Type B pancreatic cell (in vitro differentiated cells): Measurements from ENCODE around the gene CFAP47. TPM values are rescaled to one million over a fixed set of nuclear protein-coding genes. Genes with fewer than 3 reads are reported as not detected.

Experiments used
- DNase-seq: peaks from one replicate; pipeline ENCODE4 v3.0.0; 2021; ENCODE audit warnings: mixed read lengths; ENCODE audit not compliant: unreplicated experiment; ENCODE audit errors: extremely low spot score
- H3K27ac Mint-ChIP-seq: 2 replicates; pipeline ENCODE4 v1.8.0; 2021; ENCODE audit warnings: mild to moderate bottlenecking, mixed read lengths
- H3K27me3 Mint-ChIP-seq: 2 replicates; pipeline ENCODE4 v1.8.0; 2021; ENCODE audit warnings: mixed read lengths
- H3K36me3 Mint-ChIP-seq: 2 replicates; pipeline ENCODE4 v1.8.0; 2021; ENCODE audit warnings: mixed read lengths
- H3K4me1 Mint-ChIP-seq: one replicate; pipeline ENCODE4 v1.8.0; 2021; ENCODE audit warnings: mixed read lengths; ENCODE audit not compliant: unreplicated experiment
- H3K4me3 Mint-ChIP-seq: 2 replicates; pipeline ENCODE4 v1.8.0; 2021; ENCODE audit warnings: mild to moderate bottlenecking, mixed read lengths
- H3K9me3 Mint-ChIP-seq: 2 replicates; pipeline ENCODE4 v1.8.0; 2021; ENCODE audit warnings: mixed read lengths
- total RNA-seq: library from RNA; stranded (reverse); gene quantifications from 2 replicates; pipeline ENCODE4 v1.2.1, GENCODE V29; 2021; ENCODE audit warnings: low replicate concordance
- TF ChIP-seq, protein P1 (sequence below): fragments of 200-600 bp; sonication (generic); conservative IDR thresholded peaks from 2 replicates; pipeline ENCODE4 v1.5.0; 2021; ENCODE audit warnings: antibody characterized with exemption, mild to moderate bottlenecking

Gene CFAP47
- total RNA-seq, 1 donor from 2014 or later: 3.0 TPM

DNA sequence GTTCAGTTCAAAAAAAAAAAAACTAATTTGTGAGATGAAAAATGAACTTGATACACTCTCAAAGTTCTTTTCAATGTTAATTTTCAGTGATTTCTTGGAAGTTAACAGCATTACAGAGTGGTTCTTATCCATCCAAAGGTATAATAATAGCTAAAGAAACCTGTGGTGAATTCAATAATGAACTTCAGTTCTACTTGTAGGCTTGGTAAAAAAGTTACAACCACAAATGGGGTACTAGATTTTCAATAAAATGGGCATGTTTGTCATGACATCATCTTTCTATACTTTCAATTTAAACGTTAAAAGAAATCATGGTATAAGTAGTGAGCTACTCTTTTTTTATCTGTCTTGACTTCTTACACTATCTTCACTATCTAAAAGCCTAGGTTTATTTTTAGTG is 424.8 kb downstream of the CFAP47 start:
- TF ChIP-seq, protein P1, sequence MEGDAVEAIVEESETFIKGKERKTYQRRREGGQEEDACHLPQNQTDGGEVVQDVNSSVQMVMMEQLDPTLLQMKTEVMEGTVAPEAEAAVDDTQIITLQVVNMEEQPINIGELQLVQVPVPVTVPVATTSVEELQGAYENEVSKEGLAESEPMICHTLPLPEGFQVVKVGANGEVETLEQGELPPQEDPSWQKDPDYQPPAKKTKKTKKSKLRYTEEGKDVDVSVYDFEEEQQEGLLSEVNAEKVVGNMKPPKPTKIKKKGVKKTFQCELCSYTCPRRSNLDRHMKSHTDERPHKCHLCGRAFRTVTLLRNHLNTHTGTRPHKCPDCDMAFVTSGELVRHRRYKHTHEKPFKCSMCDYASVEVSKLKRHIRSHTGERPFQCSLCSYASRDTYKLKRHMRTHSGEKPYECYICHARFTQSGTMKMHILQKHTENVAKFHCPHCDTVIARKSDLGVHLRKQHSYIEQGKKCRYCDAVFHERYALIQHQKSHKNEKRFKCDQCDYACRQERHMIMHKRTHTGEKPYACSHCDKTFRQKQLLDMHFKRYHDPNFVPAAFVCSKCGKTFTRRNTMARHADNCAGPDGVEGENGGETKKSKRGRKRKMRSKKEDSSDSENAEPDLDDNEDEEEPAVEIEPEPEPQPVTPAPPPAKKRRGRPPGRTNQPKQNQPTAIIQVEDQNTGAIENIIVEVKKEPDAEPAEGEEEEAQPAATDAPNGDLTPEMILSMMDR: no peak
- H3K9me3 Mint-ChIP-seq: no peaks in the 10 kb centered on the region
- no peak overlapping the region for H3K27ac Mint-ChIP-seq
- no peaks in the 10 kb centered on the region for H3K4me1 Mint-ChIP-seq
- no peak overlapping the region for H3K4me3 Mint-ChIP-seq
- H3K27me3 Mint-ChIP-seq: no peaks in the 10 kb centered on the region
- no peaks in the 10 kb centered on the region for H3K36me3 Mint-ChIP-seq
- DNase-seq: no peak

DNA sequence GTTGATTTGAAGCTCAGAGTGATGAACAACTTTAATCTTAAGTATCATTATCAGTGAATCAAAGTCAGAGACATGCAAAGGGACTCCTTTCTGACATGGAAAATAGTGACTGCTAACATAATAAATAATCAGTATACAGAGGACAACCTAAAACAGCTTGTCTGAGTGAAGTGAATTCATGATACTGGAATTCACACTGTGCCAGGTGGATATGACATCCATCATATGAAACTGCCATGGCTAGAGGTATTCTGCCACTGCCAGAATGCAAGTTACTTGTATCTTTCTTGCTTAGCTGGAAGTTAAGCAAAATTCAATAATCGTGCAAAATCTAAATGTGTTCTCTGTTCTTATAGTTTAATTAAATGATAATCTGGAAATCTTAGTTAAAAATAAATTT is 429.0 kb downstream of the CFAP47 start:
- no peaks in the 10 kb centered on the region for H3K27me3 Mint-ChIP-seq
- no peak overlapping the region for H3K4me3 Mint-ChIP-seq
- no peaks in the 10 kb centered on the region for H3K4me1 Mint-ChIP-seq
- TF ChIP-seq, protein P1: no peak
- H3K36me3 Mint-ChIP-seq: no peaks in the 10 kb centered on the region
- no peaks in the 10 kb centered on the region for H3K9me3 Mint-ChIP-seq
- no peak for DNase-seq
- H3K27ac Mint-ChIP-seq: no peak overlapping the region

DNA sequence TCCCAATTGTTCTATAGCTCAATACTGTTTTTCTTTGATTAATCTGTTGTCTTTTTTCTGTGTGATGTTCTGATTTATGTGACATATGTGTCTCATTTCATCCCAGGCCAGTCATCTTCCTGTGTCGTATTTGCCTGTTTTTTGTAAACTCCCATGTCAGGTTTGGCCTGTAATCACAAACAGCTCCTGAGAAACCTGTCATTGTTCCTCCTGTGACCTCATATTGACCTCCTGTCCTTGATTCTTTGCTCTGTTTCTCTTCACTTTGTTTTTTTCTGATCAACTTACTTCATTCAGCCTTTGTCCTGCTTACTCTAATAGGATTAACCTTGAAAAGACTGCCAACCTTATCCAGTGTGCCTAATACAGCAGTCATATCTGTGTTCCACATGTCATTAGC is 438.3 kb downstream of the CFAP47 start:
- H3K27ac Mint-ChIP-seq: no peak overlapping the region
- H3K4me1 Mint-ChIP-seq: no peaks in the 10 kb centered on the region
- H3K27me3 Mint-ChIP-seq: no peaks in the 10 kb centered on the region
- TF ChIP-seq, protein P1: no peak
- DNase-seq: no peak
- H3K36me3 Mint-ChIP-seq: no peaks in the 10 kb centered on the region
- H3K9me3 Mint-ChIP-seq: no peaks in the 10 kb centered on the region
- no peak overlapping the region for H3K4me3 Mint-ChIP-seq

DNA sequence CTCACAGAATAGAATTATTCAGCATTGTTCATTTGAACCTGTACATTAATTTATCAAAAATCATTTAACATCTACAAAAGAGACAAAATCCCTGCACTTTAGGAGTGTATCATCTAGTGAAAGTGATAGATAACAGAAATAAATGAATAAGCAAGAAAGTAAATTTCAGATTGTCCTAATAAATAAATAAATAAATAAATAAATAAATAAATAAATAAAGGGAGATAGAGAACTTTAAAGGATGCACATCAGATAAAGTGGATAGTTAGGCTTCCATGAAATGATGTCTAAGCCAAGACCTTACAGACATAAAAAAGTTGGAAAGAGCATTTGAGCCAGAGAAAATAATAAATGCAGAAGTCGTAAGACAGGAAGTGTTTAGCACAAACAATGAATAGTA is 444.7 kb downstream of the CFAP47 start:
- H3K27ac Mint-ChIP-seq: no peak overlapping the region
- no peaks in the 10 kb centered on the region for H3K36me3 Mint-ChIP-seq
- H3K9me3 Mint-ChIP-seq: no peaks in the 10 kb centered on the region
- no peak for DNase-seq
- no peaks in the 10 kb centered on the region for H3K4me1 Mint-ChIP-seq
- H3K27me3 Mint-ChIP-seq: no peaks in the 10 kb centered on the region
- no peak overlapping the region for H3K4me3 Mint-ChIP-seq
- TF ChIP-seq, protein P1: no peak

DNA sequence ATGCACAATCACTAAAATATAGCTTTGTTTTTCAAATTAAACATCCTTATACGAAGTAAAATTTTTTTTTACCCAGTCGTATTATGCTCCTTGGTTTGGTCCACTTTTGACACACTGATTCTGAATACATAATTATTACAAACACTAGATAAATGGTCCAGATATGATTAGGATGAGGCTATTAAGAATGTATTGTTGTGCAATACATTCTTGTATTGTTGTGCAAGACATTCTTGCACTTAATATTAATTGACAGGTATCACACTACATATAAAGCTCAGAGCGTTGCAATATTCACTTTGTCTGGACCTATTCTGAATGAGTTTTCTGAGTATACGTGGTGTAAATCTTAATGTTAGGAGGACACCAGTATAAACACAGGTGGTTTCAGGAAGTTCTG is 464.0 kb downstream of the CFAP47 start:
- no peaks in the 10 kb centered on the region for H3K36me3 Mint-ChIP-seq
- no peaks in the 10 kb centered on the region for H3K9me3 Mint-ChIP-seq
- no peak overlapping the region for H3K27ac Mint-ChIP-seq
- no peak for DNase-seq
- TF ChIP-seq, protein P1: no peak
- H3K27me3 Mint-ChIP-seq: no peaks in the 10 kb centered on the region
- no peak overlapping the region for H3K4me3 Mint-ChIP-seq
- H3K4me1 Mint-ChIP-seq: no peaks in the 10 kb centered on the region

DNA sequence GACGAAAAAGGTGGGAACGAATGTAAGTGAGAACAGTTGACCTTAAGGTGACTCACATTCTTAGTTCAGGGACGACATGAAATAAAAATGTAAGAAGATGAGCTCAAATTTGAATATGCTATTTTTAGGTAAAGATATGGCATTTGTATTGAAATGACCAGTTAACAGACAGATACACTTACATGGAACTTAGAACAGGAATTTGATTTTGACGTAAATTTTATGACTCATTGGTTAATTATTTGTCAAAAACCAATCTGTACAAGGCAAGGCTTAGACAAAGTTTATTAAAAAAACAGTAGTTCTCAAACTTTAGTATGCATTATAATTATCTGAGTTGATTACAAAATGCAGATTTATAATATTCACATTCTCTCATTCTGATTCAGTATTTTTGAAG is 469.4 kb downstream of the CFAP47 start:
- DNase-seq: no peak
- Mint-ChIP-seq H3K4me1 (no peaks in the 10 kb centered on the region), H3K27me3 (no peaks in the 10 kb centered on the region), H3K36me3 (no peaks in the 10 kb centered on the region), H3K4me3 (no peak overlapping the region), H3K9me3 (no peaks in the 10 kb centered on the region), H3K27ac (no peak overlapping the region)
- TF ChIP-seq, protein P1: no peak
